Left ventricle myocardium inferior (tissue), 1 donor: ENCODE data around the gene PCDHB4. TPM values are rescaled to one million over a fixed set of nuclear protein-coding genes. Genes with fewer than 3 reads are reported as not detected.
A peak's percentile ranks its signal among the peaks of the same experiment; 100 is the strongest.

Experiments used
- DNase-seq: peaks from one replicate; pipeline ENCODE4 v3.0.0-alpha.2; 2020
- H3K27ac ChIP-seq: fragments of 200-600 bp; replicated peaks from 2 replicates; pipeline ENCODE4 v1.8.0; 2021
- H3K27me3 ChIP-seq: fragments of 200-600 bp; 2 replicates; pipeline ENCODE4 v1.8.0; 2021; ENCODE audit warnings: low read depth
- H3K36me3 ChIP-seq: fragments of 200-600 bp; 2 replicates; pipeline ENCODE4 v1.8.0; 2021
- H3K4me1 ChIP-seq: fragments of 200-600 bp; 2 replicates; pipeline ENCODE4 v1.8.0; 2021
- H3K4me3 ChIP-seq: fragments of 200-600 bp; 2 replicates; pipeline ENCODE4 v1.8.0; 2021; ENCODE audit warnings: mild to moderate bottlenecking, moderate library complexity
- H3K9me3 ChIP-seq: fragments of 200-600 bp; replicated peaks from 2 replicates; pipeline ENCODE4 v1.8.0; 2021
- intact Hi-C: fragments of 100-400 bp; cut with micrococcal nuclease; formaldehyde crosslinking; loops from one replicate; pipeline ENCODE4 v1.11.0; 2022
- long read RNA-seq: library from polyadenylated mRNA; unstranded; transcript quantifications from one replicate; pipeline ENCODE4 v2.0.0, GENCODE V29; 2021
- total RNA-seq: library from RNA; stranded (reverse); fragmentation: NEBNext Ultra II Directional; extraction: Animal tissue kit (Norgen Biotek cat#: 25700); gene quantifications from one replicate; pipeline ENCODE4 v1.2.1, GENCODE V29; 2021
- TF ChIP-seq, protein P1 (sequence below): fragments of 200-600 bp; IDR thresholded peaks from 2 replicates; pipeline ENCODE4 v1.8.0; 2021; ENCODE audit warnings: antibody characterized with exemption, mild to moderate bottlenecking, borderline replicate concordance
- donor health status: DM: no; HTN: yes; CAD: no; lungs with severe emphysema.

Gene PCDHB4
- total RNA-seq, result 0.80 TPM
- long read RNA-seq, partial matches to known transcripts, result 0 of 1 reads
- long read RNA-seq, other reads (novel, unspliced or antisense), result 0 of 1 reads

DNA sequence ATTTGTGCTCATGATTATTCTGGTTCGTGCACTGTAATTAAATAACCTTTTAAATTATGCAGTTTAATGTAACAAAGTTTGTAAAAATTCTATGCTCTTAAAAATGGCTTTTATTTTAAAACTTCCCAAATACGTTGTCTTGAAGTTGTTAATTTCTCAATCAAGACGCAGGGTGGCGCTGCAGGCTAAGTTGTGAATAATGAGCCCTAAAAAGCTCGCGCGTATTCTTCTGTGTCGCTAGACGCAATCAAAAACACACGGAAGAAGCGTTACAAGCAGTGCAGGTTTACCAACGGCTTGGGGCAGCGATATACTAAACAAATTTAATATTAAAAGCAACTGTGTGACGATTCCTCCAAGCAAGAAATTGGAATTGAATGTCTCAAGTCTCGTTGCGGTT lies at the start of gene PCDHB4:
TSS of gene PCDHB4 (plus strand) at position 256 of the 400 bp plus-strand sequence. CDS start 181 bp downstream, outside the sequence.
- H3K4me1 ChIP-seq, result no peaks in the 10 kb centered on the region
- TF ChIP-seq, protein P1, sequence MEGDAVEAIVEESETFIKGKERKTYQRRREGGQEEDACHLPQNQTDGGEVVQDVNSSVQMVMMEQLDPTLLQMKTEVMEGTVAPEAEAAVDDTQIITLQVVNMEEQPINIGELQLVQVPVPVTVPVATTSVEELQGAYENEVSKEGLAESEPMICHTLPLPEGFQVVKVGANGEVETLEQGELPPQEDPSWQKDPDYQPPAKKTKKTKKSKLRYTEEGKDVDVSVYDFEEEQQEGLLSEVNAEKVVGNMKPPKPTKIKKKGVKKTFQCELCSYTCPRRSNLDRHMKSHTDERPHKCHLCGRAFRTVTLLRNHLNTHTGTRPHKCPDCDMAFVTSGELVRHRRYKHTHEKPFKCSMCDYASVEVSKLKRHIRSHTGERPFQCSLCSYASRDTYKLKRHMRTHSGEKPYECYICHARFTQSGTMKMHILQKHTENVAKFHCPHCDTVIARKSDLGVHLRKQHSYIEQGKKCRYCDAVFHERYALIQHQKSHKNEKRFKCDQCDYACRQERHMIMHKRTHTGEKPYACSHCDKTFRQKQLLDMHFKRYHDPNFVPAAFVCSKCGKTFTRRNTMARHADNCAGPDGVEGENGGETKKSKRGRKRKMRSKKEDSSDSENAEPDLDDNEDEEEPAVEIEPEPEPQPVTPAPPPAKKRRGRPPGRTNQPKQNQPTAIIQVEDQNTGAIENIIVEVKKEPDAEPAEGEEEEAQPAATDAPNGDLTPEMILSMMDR, result peak; percentile 42
- H3K9me3 ChIP-seq, result peaks cover 58% of the 10 kb centered on the region
- intact Hi-C loops, result no loop called here
- H3K27ac ChIP-seq, result no peak within 1 kb of the TSS
- H3K27me3 ChIP-seq, result peaks cover 47% of the 10 kb centered on the region
- H3K36me3 ChIP-seq, result no peaks in the 10 kb centered on the region
- no peak for DNase-seq
- H3K4me3 ChIP-seq, result peak within 1 kb of the TSS; percentile 51

DNA sequence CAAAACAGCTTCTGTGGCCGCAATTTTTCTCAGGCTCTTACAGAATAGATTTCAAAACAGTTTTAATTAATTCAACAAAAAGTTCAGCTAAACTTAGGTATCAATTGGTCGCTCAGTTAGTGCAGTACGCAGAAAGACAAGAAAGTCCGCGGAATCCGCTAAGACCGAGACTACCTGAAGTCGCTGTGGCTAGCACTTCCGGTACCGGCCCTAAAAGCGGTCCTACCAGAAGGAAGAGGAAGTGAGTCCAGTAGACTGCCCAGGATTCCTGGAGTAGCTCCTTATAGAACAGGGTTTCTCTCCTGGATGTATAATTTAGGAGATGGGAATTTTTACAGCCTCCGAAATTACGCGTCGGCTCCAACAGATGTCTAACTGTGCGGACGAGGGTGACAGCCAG lies 43.8 kb upstream of the PCDHB4 start:
- intact Hi-C loops, result no loop called here
- H3K36me3 ChIP-seq, result no peaks in the 10 kb centered on the region
- DNase-seq, result no peak
- H3K4me3 ChIP-seq, result peak overlapping the region; percentile 31
- H3K4me1 ChIP-seq, result no peaks in the 10 kb centered on the region
- no peak overlapping the region for H3K27ac ChIP-seq
- H3K27me3 ChIP-seq, result peaks cover 56% of the 10 kb centered on the region
- TF ChIP-seq, protein P1, result no peak
- H3K9me3 ChIP-seq, result peaks cover 14% of the 10 kb centered on the region

DNA sequence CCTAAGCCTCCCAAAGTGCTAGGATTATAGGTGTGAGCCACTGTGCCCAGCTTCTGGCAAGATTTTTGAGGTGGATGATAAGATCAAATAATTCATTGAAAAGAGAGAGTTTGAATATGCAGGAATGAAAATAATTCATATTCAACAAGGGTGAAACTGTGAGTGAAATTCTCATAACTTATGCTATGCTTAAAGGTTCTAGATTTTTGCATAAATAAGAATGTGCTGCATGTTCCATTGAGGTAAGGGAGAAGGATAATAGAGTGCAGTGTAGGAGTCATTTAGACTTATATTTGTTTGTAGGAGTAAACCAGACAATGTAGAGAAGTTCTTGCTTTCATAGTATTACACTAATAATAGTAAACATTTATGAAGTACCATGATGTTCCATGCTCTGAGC lies 39.4 kb upstream of the PCDHB4 start:
- intact Hi-C loops, result no loop called here
- no peak overlapping the region for H3K4me3 ChIP-seq
- H3K27ac ChIP-seq, result no peak overlapping the region
- H3K9me3 ChIP-seq, result peaks cover 28% of the 10 kb centered on the region
- H3K27me3 ChIP-seq, result peaks cover 68% of the 10 kb centered on the region
- H3K4me1 ChIP-seq, result peaks cover 5% of the 10 kb centered on the region
- H3K36me3 ChIP-seq, result no peaks in the 10 kb centered on the region
- TF ChIP-seq, protein P1, result no peak
- DNase-seq, result no peak

DNA sequence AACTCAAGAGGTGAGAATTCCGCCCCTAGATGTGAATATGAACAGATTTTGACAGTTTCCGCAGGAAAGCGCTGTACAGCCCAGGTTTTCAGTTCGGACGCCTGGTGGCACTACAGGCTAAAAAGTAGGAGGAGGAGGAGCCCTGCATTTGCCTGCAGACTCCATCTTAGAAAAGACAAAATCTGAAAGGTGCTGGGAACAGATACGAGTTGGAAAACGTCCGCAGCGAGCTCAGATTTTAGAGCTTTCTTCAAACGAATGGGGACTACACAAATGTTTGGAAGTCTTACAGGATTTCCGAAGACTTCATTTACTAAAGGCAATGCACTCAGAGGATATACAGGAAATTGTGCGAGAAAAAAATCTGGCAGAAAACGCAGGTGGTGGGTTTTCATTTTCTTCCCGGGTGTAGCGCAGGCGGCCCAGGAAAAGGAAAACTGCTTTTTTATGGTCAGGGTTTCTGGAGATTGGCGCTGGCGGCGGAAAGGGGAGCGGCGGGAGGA lies 37.1 kb upstream of the PCDHB4 start:
- peaks cover 29% of the 10 kb centered on the region for H3K9me3 ChIP-seq
- peak overlapping the region; percentile 69 for H3K27ac ChIP-seq
- H3K4me3 ChIP-seq, result peak overlapping the region; percentile 65
- DNase-seq, result no peak
- peaks cover 51% of the 10 kb centered on the region for H3K27me3 ChIP-seq
- H3K36me3 ChIP-seq, result no peaks in the 10 kb centered on the region
- H3K4me1 ChIP-seq, result peaks cover 5% of the 10 kb centered on the region
- TF ChIP-seq, protein P1, result peak; percentile 65
- intact Hi-C loops, result no loop called here

DNA sequence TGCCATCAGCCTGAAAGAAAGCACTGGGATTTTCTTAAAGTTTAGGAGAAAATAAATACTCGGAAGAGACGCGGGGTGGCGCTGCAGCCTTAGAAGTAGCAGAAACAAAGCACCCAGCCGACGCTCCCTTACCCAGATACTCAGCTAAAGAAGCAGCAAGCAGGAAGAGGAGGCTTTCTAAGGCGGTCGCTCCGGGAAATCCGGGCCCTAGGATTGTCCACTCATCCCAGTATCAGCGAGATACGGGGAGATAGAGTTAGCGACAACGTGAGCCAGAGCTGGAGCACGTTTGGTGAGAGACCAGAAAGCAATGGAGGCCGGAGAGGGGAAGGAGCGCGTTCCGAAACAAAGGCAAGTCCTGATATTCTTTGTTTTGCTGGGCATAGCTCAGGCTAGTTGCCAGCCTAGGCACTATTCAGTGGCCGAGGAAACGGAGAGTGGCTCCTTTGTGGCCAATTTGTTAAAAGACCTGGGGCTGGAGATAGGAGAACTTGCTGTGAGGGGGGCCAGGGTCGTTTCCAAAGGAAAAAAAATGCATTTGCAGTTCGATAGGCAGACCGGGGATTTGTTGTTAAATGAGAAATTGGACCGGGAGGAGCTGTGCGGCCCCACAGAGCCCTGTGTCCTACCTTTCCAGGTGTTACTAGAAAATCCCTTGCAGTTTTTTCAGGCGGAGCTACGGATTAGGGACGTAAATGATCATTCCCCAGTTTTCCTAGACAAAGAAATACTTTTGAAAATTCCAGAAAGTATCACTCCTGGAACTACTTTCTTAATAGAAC lies 26.9 kb upstream of the PCDHB4 start, which contains the start of gene PCDHB2:
TSS of gene PCDHB2 (plus strand) at position 135 of the 782 bp plus-strand sequence. CDS start at position 311, 176 bp downstream.
- Histone ChIP-seq H3K27me3 (peaks cover 69% of the 10 kb centered on the region), H3K27ac (peak within 1 kb of the TSS; percentile 17), H3K4me3 (peak within 1 kb of the TSS; percentile 54), H3K9me3 (peaks cover 73% of the 10 kb centered on the region), H3K36me3 (no peaks in the 10 kb centered on the region), H3K4me1 (no peaks in the 10 kb centered on the region)
- DNase-seq, result no peak
- intact Hi-C loops, result no loop called here
- TF ChIP-seq, protein P1, result peak; percentile 45
